ENCODE data around the gene EVL.

DNA sequence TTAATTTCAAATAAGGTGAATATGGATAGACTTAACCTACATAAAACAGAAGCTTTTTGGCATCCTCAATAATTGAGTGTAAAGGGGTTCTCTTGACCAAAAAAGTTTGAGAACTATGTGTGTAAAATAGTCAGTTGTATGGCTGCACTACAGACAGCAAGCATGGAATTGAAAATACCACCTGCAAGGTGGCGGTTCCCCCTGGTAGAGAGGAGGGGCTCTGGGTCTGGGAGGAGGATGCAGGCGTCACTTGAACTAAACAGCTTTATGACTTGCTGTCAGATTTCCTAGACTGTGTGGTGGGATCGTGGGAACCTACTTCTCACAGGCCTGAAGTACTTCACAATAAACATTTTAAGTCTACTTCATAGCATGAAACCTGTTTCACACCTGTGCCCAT lies 6.3 kb downstream of the EVL start:
- TF ChIP-seq CTCF (conservative IDR thresholded peaks at IDR 0.05; ENCODE audit: low read length) = no peak
- TF ChIP-seq EZH2phosphoT487 (IDR thresholded peaks at IDR 0.05; ENCODE audit: borderline replicate concordance, low read depth, low read length) = no peak
